ENCODE results near the gene SLC13A2. TPM values are rescaled to one million over a fixed set of nuclear protein-coding genes. Genes with fewer than 3 reads are reported as not detected.

The SLC13A2 gene
- total RNA-seq, 1 experiment from 2014 or later = not detected

GRCh38 chr17:28523186-28523585, 49.7 kb downstream of the SLC13A2 start:
- H3K9me3 ChIP-seq (ENCODE audit: control insufficient read depth in 1 of 2, insufficient read depth in 1 of 2, low read depth in 1 of 2, low read length in 2 of 2) = no peaks in the 10 kb centered on the region
- no peak for ATAC-seq
- no peak for DNase-seq (ENCODE audit: low read depth, low spot score)
- no peaks in the 10 kb centered on the region for H3K27me3 ChIP-seq (ENCODE audit: insufficient read depth, low read length)
- no peaks in the 10 kb centered on the region for H4K20me1 ChIP-seq (ENCODE audit: insufficient read depth)
- H3K4me2 ChIP-seq (ENCODE audit: low read length) = no peak overlapping the region
- H3K27ac ChIP-seq (ENCODE audit: low read depth, low read length) = no peak overlapping the region
- no peaks in the 10 kb centered on the region for H3K9me2 ChIP-seq (ENCODE audit: insufficient read depth)
- H3K79me2 ChIP-seq (ENCODE audit: insufficient read depth, low read length) = no peaks in the 10 kb centered on the region
- no peaks in the 10 kb centered on the region for H3K36me3 ChIP-seq (ENCODE audit: control insufficient read depth in 1 of 2, insufficient read depth in 2 of 2, low read length in 2 of 2)
- H3K4me3 ChIP-seq (replicated peaks in 1 of 2; ENCODE audit: low read depth in 1 of 2, low read length in 2 of 2) = no peak overlapping the region
- no TSS peak for BruUV-seq (replicated peaks)
- ChIA-PET RAD21 (ENCODE audit: low non-redundant PET in 1 of 2, low total read pairs in 2 of 2, uncharacterized antibody in 2 of 2, unreplicated experiment in 2 of 2) (no interaction called here), CTCF (no interaction called here), POLR2A (no interaction called here)
- intact Hi-C loops (cut with micrococcal nuclease) = no loop called here
- TF ChIP-seq RAD21 (IDR thresholded peaks at IDR 0.05; ENCODE audit: low read depth) (no peak), TCF7L2 (IDR thresholded peaks at IDR 0.05; ENCODE audit: borderline replicate concordance, extremely low read depth, insufficient read depth, insufficient read length) (no peak), SRF (IDR thresholded peaks at IDR 0.05; ENCODE audit: low read depth) (no peak), EZH2phosphoT487 (IDR thresholded peaks at IDR 0.05; ENCODE audit: borderline replicate concordance) (no peak), YY1 (IDR thresholded peaks at IDR 0.05; ENCODE audit: extremely low read depth, insufficient replicate concordance, low read depth, low read length) (no peak), POLR2AphosphoS5 (IDR thresholded peaks at IDR 0.05; ENCODE audit: low read depth, low read length) (no peak), CTCF (IDR thresholded peaks at IDR 0.05 in 2 of 3, conservative IDR thresholded peaks at IDR 0.05 in 1 of 3; ENCODE audit: borderline replicate concordance in 1 of 3, insufficient read depth in 1 of 3, low read depth in 2 of 3, low read length in 2 of 3) (no peak), SIN3A (IDR thresholded peaks at IDR 0.05; ENCODE audit: low read depth) (no peak), EGR1 (IDR thresholded peaks at IDR 0.05; ENCODE audit: low read depth) (no peak), ZFX (IDR thresholded peaks at IDR 0.05) (no peak), JUND (IDR thresholded peaks at IDR 0.05) (no peak), CBX3 (IDR thresholded peaks at IDR 0.05; ENCODE audit: low read depth) (no peak), EZH2 (IDR thresholded peaks at IDR 0.05) (no peak), MAX (IDR thresholded peaks at IDR 0.05) (no peak)
- TF ChIP-seq, protein P1, sequence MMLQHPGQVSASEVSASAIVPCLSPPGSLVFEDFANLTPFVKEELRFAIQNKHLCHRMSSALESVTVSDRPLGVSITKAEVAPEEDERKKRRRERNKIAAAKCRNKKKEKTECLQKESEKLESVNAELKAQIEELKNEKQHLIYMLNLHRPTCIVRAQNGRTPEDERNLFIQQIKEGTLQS (IDR thresholded peaks at IDR 0.05) = no peak
- H2AFZ ChIP-seq (ENCODE audit: low read depth, low read length, poor library complexity, severe bottlenecking) = no peak overlapping the region
- H3K4me1 ChIP-seq (ENCODE audit: control insufficient read depth in 1 of 2, insufficient read depth in 2 of 2, low read length in 2 of 2) = peaks cover 0 to 8% of the 10 kb centered on the region in 2 experiments; a peak in 2 of 4 replicates
- no peak overlapping the region for H3K9ac ChIP-seq (ENCODE audit: low read length)

All from HCT116 (cell line).